Stomach (tissue), 9 donors: ENCODE measurements around the gene SPAM1. TPM values are rescaled to one million over a fixed set of nuclear protein-coding genes. Genes with fewer than 3 reads are reported as not detected.

Experiments used
- DNase-seq, 2 donors: peaks; one replicate each; pipeline versions ENCODE4 v3.0.0 to v3.0.0-alpha.2; 2013 to 2019
- H3K27ac ChIP-seq, 5 donors: fragments of 200-600 bp in 4 of 5; sonication (generic) in 4 of 5; one replicate each; pipeline ENCODE4 v1.5.1; 2013 to 2019; ENCODE audit warnings: mild to moderate bottlenecking in 1 of 5, moderate library complexity in 1 of 5
- H3K27me3 ChIP-seq, 3 donors: fragments of 200-600 bp; sonication (generic); one replicate each; pipeline ENCODE4 v1.5.1; 2017 to 2019; ENCODE audit warnings: mixed run types in 1 of 3
- H3K36me3 ChIP-seq, 4 donors: fragments of 200-600 bp; sonication (generic); 1 replicate in 3 of 4; 2 replicates in 1 of 4; pipeline ENCODE4 v1.5.1; 2016 to 2019
- H3K4me1 ChIP-seq, 4 donors: fragments of 200-600 bp; sonication (generic); one replicate each; pipeline ENCODE4 v1.5.1; 2016 to 2019
- H3K4me3 ChIP-seq, 4 donors: fragments of 200-600 bp; sonication (generic) in 3 of 4; one replicate each; pipeline ENCODE4 v1.5.1; 2016 to 2019; ENCODE audit warnings: mild to moderate bottlenecking in 1 of 4
- H3K9me3 ChIP-seq, 4 donors: fragments of 200-600 bp; sonication (generic); one replicate each; pipeline ENCODE4 v1.5.1; 2016 to 2019
- CTCF ChIP-seq, 7 experiments: fragments of 450-650 bp in 4 of 7; fragments of 200-600 bp in 3 of 7; sonication (generic) in 3 of 7; IDR thresholded peaks; one replicate each; pipeline ENCODE4 v1.5.1; 2016 to 2019; ENCODE audit warnings: antibody characterized with exemption in 7 of 7, control low read depth in 2 of 7, mild to moderate bottlenecking in 1 of 7
- EP300 ChIP-seq: sonication (generic); formaldehyde crosslinking; IDR thresholded peaks from one replicate; pipeline ENCODE4 v1.6.1; 2017; ENCODE audit warnings: antibody characterized with exemption
- POLR2A ChIP-seq, 4 donors: fragments of 450-650 bp; IDR thresholded peaks; one replicate each; pipeline ENCODE4 v1.6.1; 2016; ENCODE audit warnings: antibody characterized with exemption in 4 of 4, control low read depth in 2 of 4, mild to moderate bottlenecking in 1 of 4, moderate library complexity in 1 of 4
- POLR2AphosphoS5 ChIP-seq, 3 donors: sonication (generic); formaldehyde crosslinking; IDR thresholded peaks; one replicate each; pipeline ENCODE4 v1.6.1; 2016; ENCODE audit warnings: antibody characterized with exemption in 3 of 3
- WGBS, 5 donors: extraction: QIAGEN DNeasy Blood & Tissue Kit in 3 of 5; methylation state at CpG; one replicate each; pipeline versions ENCODE4 v1.1.5 to v1.1.7; 2013 to 2018; 5-methylcytosine and 5-hydroxymethylcytosine counted together
- intact Hi-C: fragments of 100-400 bp; cut with DNase I; formaldehyde crosslinking; loops from one replicate; pipeline ENCODE4 v1.15.1; 2023; ENCODE audit warnings: low total_unique reads
- polyA plus RNA-seq, 3 donors: library from polyadenylated mRNA; stranded (reverse); fragments of 200-250 nt; gene quantifications; one replicate each; pipeline ENCODE4 v1.2.3, GENCODE V29; 2013
- total RNA-seq, 5 donors: library from RNA; depleted of rRNA; stranded (reverse); fragments of >200 nt; gene quantifications; one replicate each; pipeline versions ENCODE4 v1.1.0 to v1.2.3, GENCODE V29; 2014 to 2016
- donor health status: healthy with polysubstance abuse.
- donor health status: Bipolar disorder and iron deficiency.
- donor health status: healthy.

Gene SPAM1
- total and polyA plus RNA-seq, 8 donors: not detected

DNA sequence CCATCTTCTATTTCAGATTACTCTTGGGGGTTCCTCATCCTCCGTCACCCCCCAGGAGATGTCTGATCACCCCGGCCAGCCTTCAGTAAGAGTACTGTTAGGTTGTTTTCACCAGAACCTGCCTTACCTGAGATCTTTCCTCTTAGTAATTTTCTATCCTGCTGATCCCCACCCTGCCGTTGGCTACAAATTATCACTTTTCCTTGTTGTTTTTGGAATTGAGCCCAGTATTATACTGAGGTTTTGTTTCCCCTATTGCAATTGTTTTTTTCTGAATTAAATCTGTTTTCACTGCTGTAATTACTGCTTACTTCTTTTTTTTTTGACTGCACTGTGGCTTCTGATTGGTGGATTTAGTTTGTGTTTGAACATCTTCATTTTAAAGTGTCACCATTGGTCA is 14.7 kb downstream of the SPAM1 start:
- Histone ChIP-seq H3K27me3 (no peaks in the 10 kb centered on the region), H3K4me3 (no peak overlapping the region), H3K4me1 (peaks cover 0 to 4% (median 0%) of the 10 kb centered on the region in 4 donors), H3K36me3 (no peaks in the 10 kb centered on the region), H3K27ac (peak overlapping the region in 1 of 5 donors; percentile 19), H3K9me3 (peaks cover 0 to 17% (median 5%) of the 10 kb centered on the region in 4 donors)
- intact Hi-C loops: no loop called here
- 26 to 52% (median 35%) methylated on average over 2 to 3 of the region's 3 CpGs for WGBS, 5 donors
- DNase-seq: peak in 1 of 2 donors; percentile 12
- TF ChIP-seq POLR2A (IDR thresholded peaks at IDR 0.05): no peak
- TF ChIP-seq EP300: no peak
- no peak for TF ChIP-seq CTCF (IDR thresholded peaks at IDR 0.05)
- TF ChIP-seq POLR2AphosphoS5 (IDR thresholded peaks at IDR 0.05): no peak

DNA sequence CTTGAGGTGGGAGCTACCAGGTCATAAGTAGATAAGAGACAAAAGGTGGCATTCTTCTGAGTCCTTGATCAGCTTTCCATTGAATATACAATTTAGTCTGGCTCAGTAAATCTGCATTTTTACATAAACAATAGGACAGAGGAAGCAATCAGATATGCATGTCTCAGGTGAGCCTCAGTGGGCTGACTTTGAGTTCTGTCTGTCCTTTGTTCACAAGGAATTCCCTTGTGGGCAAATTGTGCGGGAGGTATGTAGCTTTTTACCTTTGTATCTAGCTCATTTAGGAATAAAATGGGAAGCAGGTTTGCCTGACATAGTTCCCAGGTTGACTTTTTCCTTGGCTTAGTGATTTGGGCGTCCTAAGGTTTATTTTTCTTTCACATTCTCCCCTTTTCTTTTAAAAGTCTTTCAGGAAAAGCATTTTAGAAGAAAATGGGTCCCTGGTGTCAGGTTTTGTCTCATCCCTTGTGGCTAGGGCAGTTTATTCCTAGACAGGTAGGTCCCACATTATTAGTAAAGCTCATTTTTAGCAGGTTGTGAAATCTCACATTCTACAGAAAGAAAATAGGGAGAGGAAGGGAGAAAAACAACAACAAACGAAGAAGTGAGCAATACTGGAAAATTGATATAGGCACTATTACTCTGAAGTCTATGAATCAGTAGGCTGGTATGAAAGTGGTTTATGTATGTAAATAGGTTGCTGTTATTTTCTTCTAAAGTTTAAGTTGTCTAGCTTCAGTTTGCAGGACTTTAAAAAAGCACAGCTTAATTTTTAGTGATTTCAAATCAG is 16.5 kb downstream of the SPAM1 start:
- no peak for TF ChIP-seq POLR2AphosphoS5 (IDR thresholded peaks at IDR 0.05)
- TF ChIP-seq EP300: no peak
- TF ChIP-seq CTCF (IDR thresholded peaks at IDR 0.05): no peak
- TF ChIP-seq POLR2A (IDR thresholded peaks at IDR 0.05): no peak
- Histone ChIP-seq H3K27me3 (no peaks in the 10 kb centered on the region), H3K36me3 (no peaks in the 10 kb centered on the region), H3K27ac (no peak overlapping the region), H3K4me1 (peaks cover 0 to 4% (median 0%) of the 10 kb centered on the region in 4 donors), H3K4me3 (no peak overlapping the region), H3K9me3 (peaks cover 0 to 1% (median under 1%) of the 10 kb centered on the region in 4 donors)
- no peak for DNase-seq
- intact Hi-C loops: no loop called here
- WGBS, 5 donors: 62 to 79% (median 64%) methylated on average over 3 of the region's 3 CpGs

- 26 to 41% (median 38%) methylated on average over 1 of the region's 1 CpG for whole genome bisulfite sequencing, 5 donors
- DNase-seq: no peak
- intact Hi-C loops: no loop called here
- H3K36me3 ChIP-seq: no peaks in the 10 kb centered on the region
- H3K4me3 ChIP-seq: no peak overlapping the region
- no peaks in the 10 kb centered on the region for H3K27me3 ChIP-seq
- H3K9me3 ChIP-seq: no peaks in the 10 kb centered on the region
- TF ChIP-seq POLR2AphosphoS5 (IDR thresholded peaks at IDR 0.05) (no peak), CTCF (IDR thresholded peaks at IDR 0.05) (no peak), POLR2A (IDR thresholded peaks at IDR 0.05) (no peak), EP300 (no peak)
- H3K4me1 ChIP-seq: peaks cover 0 to 4% (median 0%) of the 10 kb centered on the region in 4 donors
- no peak overlapping the region for H3K27ac ChIP-seq
Measured at GRCh38 chr7:123944395-123944794, 19.4 kb downstream of the SPAM1 start.

- Histone ChIP-seq H3K4me1 (peaks cover 0 to 4% (median 0%) of the 10 kb centered on the region in 4 donors), H3K36me3 (no peaks in the 10 kb centered on the region), H3K4me3 (no peak overlapping the region), H3K27ac (no peak overlapping the region), H3K9me3 (no peaks in the 10 kb centered on the region), H3K27me3 (no peaks in the 10 kb centered on the region)
- TF ChIP-seq POLR2A (IDR thresholded peaks at IDR 0.05) (no peak), EP300 (no peak), POLR2AphosphoS5 (IDR thresholded peaks at IDR 0.05) (no peak), CTCF (IDR thresholded peaks at IDR 0.05) (no peak)
- 48 to 81% (median 59%) methylated on average over 1 of the region's 1 CpG for WGBS, 5 donors
- DNase-seq: no peak
- intact Hi-C loops: no loop called here
Measured at GRCh38 chr7:123945938-123946337, 20.9 kb downstream of the SPAM1 start.
